NK-92 (cell line): ENCODE measurements around the gene KLK13.

Experiments
- DNase-seq: peaks from one replicate; lab custom pipeline; 2025; ENCODE audit not compliant: unreplicated experiment; lab: John Stamatoyannopoulos, UW

KLK13 gene

GRCh38 chr19:51065221-51065960, 499 bp upstream of the KLK13 start:
- DNase-seq: no peak

- DNase-seq: no peak
These were observed 1.2 kb downstream of the KLK13 start for GRCh38 chr19:51063664-51064063.

- DNase-seq: no peak
These were observed 3.9 kb downstream of the KLK13 start for GRCh38 chr19:51060973-51061372.

GRCh38 chr19:51060336-51060735, 4.6 kb downstream of the KLK13 start:
- no peak for DNase-seq

DNA sequence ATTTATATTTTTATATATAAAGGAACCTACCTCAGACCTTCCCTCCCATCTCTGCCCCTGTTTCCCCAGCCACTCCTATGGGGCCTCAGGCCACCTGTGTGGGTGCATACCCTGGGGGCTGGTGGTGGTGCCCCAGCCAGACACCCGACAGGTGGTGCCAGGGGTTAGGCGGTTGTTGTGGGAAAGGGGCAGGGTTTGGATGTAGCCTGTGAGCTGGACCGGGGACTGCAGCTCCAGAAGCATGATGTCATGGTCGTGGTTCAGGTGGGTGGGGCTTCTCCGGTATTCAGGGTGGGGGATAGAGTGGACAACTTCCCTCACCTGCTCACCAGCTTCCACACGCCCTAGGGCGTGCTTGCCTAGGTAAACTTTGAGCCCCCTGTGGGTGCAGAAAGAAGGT, 5.2 kb downstream of the KLK13 start:
- DNase-seq: no peak

GRCh38 chr19:51055866-51056265, 9.0 kb downstream of the KLK13 start:
- no peak for DNase-seq

DNA sequence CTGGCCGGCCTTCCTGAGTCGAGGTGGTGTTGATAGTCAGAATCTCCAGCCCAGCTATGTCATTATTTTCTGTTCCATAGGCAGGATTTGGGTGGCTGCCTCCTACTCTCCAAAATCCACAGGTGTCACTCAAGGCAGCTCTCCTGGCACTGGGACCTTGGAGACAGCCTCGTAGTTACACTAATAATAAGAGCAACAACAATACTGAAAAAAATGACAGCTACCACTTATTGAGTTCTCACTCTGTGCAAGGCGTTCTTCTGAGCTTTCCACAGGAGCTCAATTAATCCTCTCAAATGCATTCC, 17.9 kb downstream of the KLK13 start:
- DNase-seq: no peak

- no peak for DNase-seq
These were observed 20.6 kb downstream of the KLK13 start for GRCh38 chr19:51044327-51044726.

- DNase-seq: no peak
These were observed 21.4 kb downstream of the KLK13 start for GRCh38 chr19:51043497-51043896.

GRCh38 chr19:51040151-51040550, 24.7 kb downstream of the KLK13 start:
- no peak for DNase-seq

- no peak for DNase-seq
These were observed 28.4 kb downstream of the KLK13 start for GRCh38 chr19:51036519-51036918.

DNA sequence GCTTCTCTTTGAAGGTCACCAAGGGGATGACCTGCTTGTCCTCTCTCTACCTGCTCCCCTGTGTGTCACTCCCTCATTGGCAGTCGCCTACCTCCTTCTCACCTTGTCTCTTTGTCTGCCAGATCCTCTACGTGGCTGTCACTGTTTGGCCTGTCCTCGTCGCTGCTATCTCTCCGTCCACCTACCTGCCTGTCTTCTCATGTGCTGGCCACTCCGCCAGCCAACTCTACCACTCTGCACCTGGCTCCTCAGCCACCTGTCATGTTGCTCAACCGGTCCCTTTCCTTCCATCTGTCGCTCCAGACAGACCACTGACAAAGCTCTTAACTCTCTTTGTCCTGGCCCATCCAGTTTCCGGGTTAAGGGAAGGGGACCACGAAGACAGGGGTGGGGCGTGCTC, 30.2 kb downstream of the KLK13 start, which contains the start of gene KLK12:
TSS of gene KLK12 (minus strand) at position 299 of the 400 bp plus-strand sequence. CDS start 381 bp downstream, outside the sequence.
- DNase-seq: no peak

GRCh38 chr19:51031880-51032225, 33.0 kb downstream of the KLK13 start:
- DNase-seq: no peak

DNA sequence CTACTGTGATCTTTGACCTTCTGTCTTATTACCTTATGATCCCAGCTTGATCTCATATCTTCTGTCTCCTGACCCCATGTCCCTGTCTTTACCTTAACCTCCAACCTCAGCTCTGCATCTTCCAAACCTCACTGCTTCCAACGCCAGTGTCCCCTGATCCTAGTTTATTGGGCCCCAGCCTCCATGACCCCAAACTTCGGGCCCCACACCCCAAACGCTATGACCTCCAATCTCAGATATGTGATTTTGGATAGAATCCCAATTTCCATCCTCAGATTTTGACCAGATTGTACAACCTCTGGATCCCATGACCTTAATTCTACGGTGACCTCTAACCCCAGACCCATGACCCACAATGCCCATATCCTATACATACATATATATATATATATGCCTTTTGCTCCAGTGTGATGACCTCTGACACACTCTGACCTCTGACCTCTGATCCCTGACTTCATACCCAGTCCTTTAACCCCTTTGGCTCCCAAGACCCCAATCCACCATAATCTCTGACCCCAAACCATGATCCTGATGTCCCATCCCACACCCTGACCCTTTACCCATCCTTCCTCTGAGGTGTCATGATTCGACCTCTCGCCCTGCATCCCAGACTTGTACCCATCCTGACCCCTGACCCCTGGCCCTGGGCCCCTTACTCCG, 33.5 kb downstream of the KLK13 start:
- DNase-seq: no peak

- no peak for DNase-seq
These were observed 34.3 kb downstream of the KLK13 start for GRCh38 chr19:51030631-51031030.

- DNase-seq: no peak
These were observed 35.2 kb downstream of the KLK13 start for GRCh38 chr19:51029718-51030117.

GRCh38 chr19:51027873-51028272, 37.0 kb downstream of the KLK13 start:
- DNase-seq: no peak

- DNase-seq: no peak
These were observed 37.6 kb downstream of the KLK13 start for GRCh38 chr19:51027126-51027806.

GRCh38 chr19:51026554-51026831, 38.4 kb downstream of the KLK13 start, which contains the start of gene KLK11:
Gene KLK11 (minus strand): TSS chr19:51026616. CDS start chr19:51025631, 985 bp downstream.
- DNase-seq: no peak

DNA sequence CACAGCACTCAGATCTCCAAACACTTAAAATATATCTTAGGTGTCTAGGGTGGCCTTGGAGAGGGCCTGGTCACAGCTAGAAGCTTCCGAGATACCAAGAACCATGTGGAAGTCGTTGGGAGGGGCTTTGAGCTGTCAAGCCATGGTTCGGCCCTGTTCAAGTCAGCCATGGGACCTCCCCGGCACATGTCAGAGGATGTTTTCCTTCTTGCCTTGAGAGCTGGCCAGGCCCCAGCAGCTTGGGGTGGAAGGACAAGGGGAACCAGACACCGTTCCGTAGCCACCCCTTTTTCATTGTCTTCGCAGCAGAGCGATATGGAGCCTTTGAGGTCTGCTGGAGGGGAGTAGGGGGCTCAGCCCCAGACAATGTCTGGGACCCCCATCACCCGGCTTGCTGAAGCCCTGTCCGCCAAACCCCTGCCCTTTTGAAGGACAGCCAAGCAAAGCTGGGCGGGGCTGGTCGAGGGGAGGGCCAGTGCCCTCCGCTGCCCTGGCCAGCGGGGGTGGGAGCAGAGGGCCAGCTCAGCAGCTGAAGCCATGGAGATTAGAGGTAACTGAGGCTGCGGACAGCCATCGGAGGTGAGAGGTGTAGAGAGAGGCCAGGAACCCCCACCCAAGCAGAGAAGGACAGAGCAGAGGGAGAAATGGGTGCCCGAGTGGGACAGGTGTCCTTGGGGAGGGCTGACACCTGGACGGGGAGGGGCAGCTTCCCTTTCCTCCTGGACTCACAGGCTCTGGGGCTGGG, 38.9 kb downstream of the KLK13 start:
- DNase-seq: no peak

DNA sequence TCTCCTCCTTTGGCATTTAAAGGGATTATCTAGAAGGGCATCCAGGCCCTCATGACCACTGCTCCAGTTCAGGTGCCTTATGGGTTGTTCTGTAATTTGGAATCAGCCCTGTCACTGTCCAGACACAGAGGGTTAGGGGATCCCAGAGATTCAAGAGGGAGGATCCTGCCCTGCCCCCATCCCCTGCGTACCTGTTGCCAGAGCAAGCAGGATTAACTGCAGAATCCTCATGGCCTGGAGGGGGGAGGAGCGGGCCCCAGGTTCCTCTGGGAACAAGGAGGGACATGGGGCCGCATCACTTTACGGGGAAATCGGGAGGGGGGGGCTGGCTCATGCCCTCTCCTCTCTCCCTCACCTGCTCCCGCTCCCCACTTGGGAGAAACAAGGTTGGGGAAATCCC, 39.5 kb downstream of the KLK13 start:
- no peak for DNase-seq

DNA sequence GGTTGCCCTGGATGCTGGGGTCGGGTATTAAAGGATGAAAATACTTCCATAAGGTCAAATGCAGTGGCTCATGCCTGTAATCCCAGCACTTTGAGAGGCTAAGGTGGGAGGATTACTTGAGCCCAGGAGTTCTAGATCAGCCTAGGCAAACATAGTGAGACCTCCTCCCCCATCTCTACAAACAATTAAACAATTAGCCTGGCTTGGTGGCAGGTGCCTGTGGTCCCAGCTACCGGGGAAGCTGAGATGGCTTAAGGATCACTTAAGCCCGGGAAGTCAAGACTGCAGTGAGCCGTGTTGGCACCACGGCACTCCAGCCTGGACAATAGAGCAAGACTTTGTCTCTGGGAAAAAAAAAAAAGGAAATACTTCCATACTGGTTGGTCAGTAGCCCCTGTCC, 40.0 kb downstream of the KLK13 start:
- DNase-seq: no peak
